Measurements from ENCODE around the gene THEMIS2.

DNA sequence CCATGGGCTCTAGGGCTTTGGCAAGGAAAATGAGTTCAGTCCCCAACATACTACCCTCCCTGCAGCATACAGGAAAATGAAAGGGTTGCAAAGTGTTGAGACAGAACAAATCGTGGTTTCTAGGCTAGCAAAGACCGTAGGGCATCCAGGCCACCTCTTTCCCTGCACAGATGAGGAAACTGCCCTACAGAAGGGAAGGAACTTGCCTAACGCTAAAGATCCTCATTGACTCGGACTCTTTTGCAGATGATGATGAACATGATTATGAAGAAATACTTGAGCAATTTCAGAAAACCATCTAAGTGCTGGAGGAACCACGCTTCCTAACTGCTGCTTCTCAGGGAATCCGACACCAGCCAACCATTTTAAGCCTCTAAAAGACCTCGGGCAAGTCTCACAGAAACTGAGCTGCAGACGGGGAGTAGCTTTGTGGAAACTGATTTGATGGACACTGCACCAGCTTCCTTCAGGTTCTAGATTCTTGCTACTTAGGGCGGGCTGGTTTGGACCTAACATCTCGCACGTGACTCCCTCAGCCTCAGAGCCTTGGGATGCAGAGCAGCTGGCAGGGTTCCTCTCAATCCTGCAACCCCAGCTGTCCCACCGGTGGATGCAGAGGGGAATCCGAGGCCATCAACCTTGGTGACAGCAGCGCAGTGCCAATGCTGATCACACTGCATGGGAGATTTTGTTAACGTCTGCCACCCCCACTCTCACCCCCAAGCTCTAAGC lies 13.4 kb downstream of the THEMIS2 start:
- TF ChIP-seq, protein P1, sequence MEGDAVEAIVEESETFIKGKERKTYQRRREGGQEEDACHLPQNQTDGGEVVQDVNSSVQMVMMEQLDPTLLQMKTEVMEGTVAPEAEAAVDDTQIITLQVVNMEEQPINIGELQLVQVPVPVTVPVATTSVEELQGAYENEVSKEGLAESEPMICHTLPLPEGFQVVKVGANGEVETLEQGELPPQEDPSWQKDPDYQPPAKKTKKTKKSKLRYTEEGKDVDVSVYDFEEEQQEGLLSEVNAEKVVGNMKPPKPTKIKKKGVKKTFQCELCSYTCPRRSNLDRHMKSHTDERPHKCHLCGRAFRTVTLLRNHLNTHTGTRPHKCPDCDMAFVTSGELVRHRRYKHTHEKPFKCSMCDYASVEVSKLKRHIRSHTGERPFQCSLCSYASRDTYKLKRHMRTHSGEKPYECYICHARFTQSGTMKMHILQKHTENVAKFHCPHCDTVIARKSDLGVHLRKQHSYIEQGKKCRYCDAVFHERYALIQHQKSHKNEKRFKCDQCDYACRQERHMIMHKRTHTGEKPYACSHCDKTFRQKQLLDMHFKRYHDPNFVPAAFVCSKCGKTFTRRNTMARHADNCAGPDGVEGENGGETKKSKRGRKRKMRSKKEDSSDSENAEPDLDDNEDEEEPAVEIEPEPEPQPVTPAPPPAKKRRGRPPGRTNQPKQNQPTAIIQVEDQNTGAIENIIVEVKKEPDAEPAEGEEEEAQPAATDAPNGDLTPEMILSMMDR (IDR thresholded peaks at IDR 0.05): no peak
- no peak for TF ChIP-seq POLR2A (IDR thresholded peaks at IDR 0.05)
- no peak for TF ChIP-seq POLR2AphosphoS5 (IDR thresholded peaks at IDR 0.05; ENCODE audit: insufficient read depth in 1 of 2, low read depth in 1 of 2)

Measured in vagina (tissue), 2 donors.